IMR-90 (cell line): ENCODE data around the gene MRPL45. TPM values are rescaled to one million over a fixed set of nuclear protein-coding genes. Genes with fewer than 3 reads are reported as not detected.

Source experiments
- ATAC-seq: fragments of 200-7000 bp; cut with Tn5 transposase; 2 replicates; pipeline ENCODE4 v1.9.1; 2020; ENCODE audit warnings: low read depth, mild to moderate bottlenecking, moderate library complexity
- BruUV-seq: library from RNA; stranded (reverse); fragments of 400-500 nt; replicated peaks from 2 replicates; lab custom pipeline; 2021; lab: Mats Ljungman, UMichigan
- CTCF ChIA-PET: fragments of 300-600 bp; formaldehyde crosslinking; extraction: SDS; loops from one replicate; lab custom pipeline; 2021; ENCODE audit warnings: antibody characterized with exemption; lab: Yijun Ruan, JAX
- POLR2A ChIA-PET: fragments of 300-600 bp; sonication (Branson Sonifier 250); formaldehyde crosslinking; loops from one replicate; lab custom pipeline; 2022; ENCODE audit warnings: antibody characterized with exemption; ENCODE audit not compliant: unreplicated experiment; lab: Charles Lee
- DNase-seq: peaks from one replicate; pipeline ENCODE4 v3.0.0; 2013
- H2AFZ ChIP-seq: replicated peaks from 2 replicates; pipeline ENCODE3; 2013; ENCODE audit warnings: low read length, mild to moderate bottlenecking; ENCODE audit not compliant: poor library complexity
- H2AK5ac ChIP-seq: 2 replicates; pipeline ENCODE4 v1.6.1; 2013; ENCODE audit warnings: low read depth, low read length, inconsistent platforms
- H2AK9ac ChIP-seq: replicated peaks from 2 replicates; pipeline ENCODE3; 2013; ENCODE audit warnings: mild to moderate bottlenecking, low read depth, low read length, moderate library complexity; ENCODE audit not compliant: poor library complexity
- H2BK120ac ChIP-seq: 2 replicates; pipeline ENCODE4 v1.6.1; 2013; ENCODE audit warnings: low read depth, low read length, inconsistent platforms
- H2BK15ac ChIP-seq: 3 replicates; pipeline ENCODE4 v1.6.1; 2013; ENCODE audit warnings: low read depth, low read length, inconsistent platforms
- H2BK20ac ChIP-seq: 2 replicates; pipeline ENCODE4 v1.6.1; 2013; ENCODE audit warnings: low read depth, mild to moderate bottlenecking, inconsistent platforms, low read length, moderate library complexity
- H2BK5ac ChIP-seq: 2 replicates; pipeline ENCODE4 v1.6.1; 2013; ENCODE audit warnings: mild to moderate bottlenecking, low read depth, low read length, inconsistent platforms; ENCODE audit not compliant: poor library complexity, severe bottlenecking
- H3K14ac ChIP-seq: replicated peaks from 2 replicates; pipeline ENCODE4 v1.6.1; 2013; ENCODE audit warnings: low read depth, low read length, inconsistent platforms
- H3K18ac ChIP-seq: 2 replicates; pipeline ENCODE4 v1.6.1; 2013; ENCODE audit warnings: low read depth, low read length, control low read depth
- H3K23ac ChIP-seq: 2 replicates; pipeline ENCODE4 v1.6.1; 2013; ENCODE audit warnings: low read depth, low read length, inconsistent platforms
- H3K27ac ChIP-seq: 2 replicates; pipeline ENCODE4 v1.5.1; 2013; ENCODE audit warnings: mild to moderate bottlenecking, control low read depth, low read length; ENCODE audit not compliant: insufficient read depth
- H3K27me3 ChIP-seq: 2 replicates; pipeline ENCODE4 v1.6.1; 2013; ENCODE audit warnings: low read length; ENCODE audit not compliant: control insufficient read depth, insufficient read depth
- H3K36me3 ChIP-seq: 2 replicates; pipeline ENCODE4 v1.6.1; 2013; ENCODE audit warnings: low read length, mixed read lengths; ENCODE audit not compliant: control insufficient read depth, insufficient read depth
- H3K4ac ChIP-seq: 2 replicates; pipeline ENCODE4 v1.6.1; 2013; ENCODE audit warnings: low read depth, low read length, inconsistent platforms
- H3K4me1 ChIP-seq: 2 replicates; pipeline ENCODE4 v1.6.1; 2013; ENCODE audit warnings: low read length, mixed read lengths; ENCODE audit not compliant: control insufficient read depth, insufficient read depth
- H3K4me2 ChIP-seq: 2 replicates; pipeline ENCODE4 v1.6.1; 2013; ENCODE audit warnings: low read depth, mild to moderate bottlenecking, control low read depth, low read length, moderate library complexity
- H3K4me3 ChIP-seq: 2 replicates; pipeline ENCODE4 v1.5.1; 2013; ENCODE audit warnings: low read depth, mild to moderate bottlenecking, control low read depth, low read length, moderate library complexity; ENCODE audit not compliant: insufficient read depth
- H3K56ac ChIP-seq: 2 replicates; pipeline ENCODE4 v1.6.1; 2013; ENCODE audit warnings: low read length, inconsistent platforms; ENCODE audit not compliant: insufficient read depth; ENCODE audit errors: extremely low read depth
- H3K79me1 ChIP-seq, 2 experiments: 2 replicates each; pipeline ENCODE4 v1.6.1; 2013; ENCODE audit warnings: low read length in 2 of 2, inconsistent platforms in 1 of 2, low read depth in 1 of 2
- H3K9ac ChIP-seq: 2 replicates; pipeline ENCODE4 v1.6.1; 2013; ENCODE audit warnings: low read depth, low read length, control low read depth
- H3K9me1 ChIP-seq: 2 replicates; pipeline ENCODE4 v1.6.1; 2013; ENCODE audit warnings: low read length, inconsistent platforms; ENCODE audit not compliant: insufficient read depth
- H3K9me3 ChIP-seq: 2 replicates; pipeline ENCODE4 v1.6.1; 2013; ENCODE audit warnings: low read length; ENCODE audit not compliant: control insufficient read depth, insufficient read depth
- H4K20me1 ChIP-seq: 2 replicates; pipeline ENCODE4 v1.6.1; 2013; ENCODE audit warnings: low read length, inconsistent platforms; ENCODE audit not compliant: insufficient read depth
- H4K5ac ChIP-seq: 2 replicates; pipeline ENCODE4 v1.6.1; 2013; ENCODE audit warnings: mild to moderate bottlenecking, low read depth, low read length, control low read depth
- H4K8ac ChIP-seq, 2 experiments: 2 replicates each; pipeline ENCODE4 v1.6.1; 2013; ENCODE audit warnings: low read depth in 2 of 2, low read length in 2 of 2, control low read depth in 1 of 2, inconsistent platforms in 1 of 2
- H4K91ac ChIP-seq: 2 replicates; pipeline ENCODE4 v1.6.1; 2013; ENCODE audit warnings: low read depth, low read length, inconsistent platforms; ENCODE audit not compliant: insufficient read depth
- MAFK ChIP-seq: IDR thresholded peaks from 2 replicates; pipeline ENCODE4 v1.6.1; 2012; ENCODE audit warnings: low read depth, low read length, improper control_type of control experiment
- MAZ ChIP-seq: IDR thresholded peaks from 2 replicates; pipeline ENCODE4 v1.6.1; 2012; ENCODE audit warnings: low read depth, mild to moderate bottlenecking, low read length, improper control_type of control experiment, moderate library complexity, borderline replicate concordance
- MXI1 ChIP-seq: IDR thresholded peaks from 2 replicates; pipeline ENCODE4 v1.6.1; 2012; ENCODE audit warnings: low read depth, mild to moderate bottlenecking, low read length, moderate library complexity, borderline replicate concordance
- WGBS, 2 experiments: methylation state at CpG; one replicate each; pipeline versions ENCODE4 v1.1.5 to v1.1.7; 2013; ENCODE audit warnings: missing lambda C conversion rate in 2 of 2; ENCODE audit not compliant: insufficient read length in 1 of 2; ENCODE audit errors: extremely low coverage in 2 of 2; 5-methylcytosine and 5-hydroxymethylcytosine counted together
- dilution Hi-C: fragments of 300-500 bp; cut with HindIII; formaldehyde crosslinking; loops from one replicate; pipeline ENCODE4 v1.14.3; 2018; ENCODE audit warnings: low sequenced_read_pairs; ENCODE audit not compliant: unreplicated experiment
- in situ Hi-C: fragments of 300-500 bp; cut with MboI; formaldehyde crosslinking; loops from 3 replicates; pipeline ENCODE4 v1.14.3; 2019; ENCODE audit warnings: low sequenced_read_pairs, inconsistent platforms, mixed read lengths
- intact Hi-C: fragments of 100-400 bp; cut with micrococcal nuclease; formaldehyde crosslinking; loops from 2 replicates; pipeline ENCODE4 v1.10.0; 2022
- polyA plus RNA-seq, 3 experiments: library from polyadenylated mRNA; depleted of rRNA; stranded (reverse); fragments of >200 nt; gene quantifications; 2 replicates each; pipeline ENCODE4 v1.2.3, GENCODE V29; 2012; ENCODE audit warnings: low replicate concordance in 1 of 3
- total RNA-seq: library from RNA; depleted of rRNA; stranded (reverse); fragments of >200 nt; gene quantifications from 2 replicates; pipeline ENCODE4 v1.2.3, GENCODE V29; 2012

MRPL45 gene
- total and polyA plus RNA-seq, 2 of the 4 experiments (the other 2 are of a cell fraction) = 39.6 to 46.8 TPM

DNA sequence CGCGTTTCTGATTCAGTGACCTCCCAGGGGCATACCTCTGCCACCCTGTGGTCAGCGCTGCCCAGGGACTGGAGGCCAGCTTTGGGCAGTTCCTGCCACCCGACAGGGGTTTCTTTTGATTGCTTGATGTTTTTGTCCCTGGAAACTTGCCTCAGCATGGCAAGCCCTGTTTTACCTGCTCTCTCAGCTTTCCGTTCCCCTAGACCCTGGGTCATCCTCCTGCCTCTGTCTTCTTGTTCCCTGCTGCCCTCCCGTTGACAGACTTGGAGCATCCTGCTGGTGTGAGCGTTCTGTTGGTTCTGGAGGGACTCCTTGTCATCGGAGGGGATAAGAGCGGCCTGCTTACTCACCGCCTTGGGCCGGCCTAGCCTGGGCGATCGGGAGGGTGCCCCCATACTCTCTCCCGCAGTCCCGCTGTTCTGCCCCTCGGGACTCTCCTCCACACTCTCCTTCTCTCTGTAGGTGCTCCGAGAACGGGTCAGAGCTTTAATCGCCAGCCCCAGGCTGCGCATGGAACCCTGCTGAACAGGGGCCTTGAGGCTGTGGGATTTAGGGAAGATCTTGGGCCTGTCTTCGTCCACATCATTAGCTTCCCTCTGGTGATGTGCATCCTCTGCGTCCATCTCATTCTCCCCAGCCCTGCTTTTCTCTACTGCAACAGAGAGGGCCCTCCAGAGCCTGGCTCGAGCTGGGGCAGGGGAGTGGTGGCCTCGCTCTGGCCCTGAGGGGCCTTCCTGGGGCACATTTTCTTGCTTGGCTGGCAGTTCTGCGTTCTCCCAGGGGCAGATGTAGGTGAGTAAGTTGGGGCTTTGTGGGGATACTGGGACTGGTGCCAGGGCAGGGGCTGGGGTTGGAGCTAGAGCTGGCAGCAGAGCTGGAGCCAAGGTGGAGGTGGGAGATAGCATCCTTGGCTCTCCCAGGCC, 33.1 kb downstream of the MRPL45 start (continued):
- no peak for TF ChIP-seq MXI1

DNA sequence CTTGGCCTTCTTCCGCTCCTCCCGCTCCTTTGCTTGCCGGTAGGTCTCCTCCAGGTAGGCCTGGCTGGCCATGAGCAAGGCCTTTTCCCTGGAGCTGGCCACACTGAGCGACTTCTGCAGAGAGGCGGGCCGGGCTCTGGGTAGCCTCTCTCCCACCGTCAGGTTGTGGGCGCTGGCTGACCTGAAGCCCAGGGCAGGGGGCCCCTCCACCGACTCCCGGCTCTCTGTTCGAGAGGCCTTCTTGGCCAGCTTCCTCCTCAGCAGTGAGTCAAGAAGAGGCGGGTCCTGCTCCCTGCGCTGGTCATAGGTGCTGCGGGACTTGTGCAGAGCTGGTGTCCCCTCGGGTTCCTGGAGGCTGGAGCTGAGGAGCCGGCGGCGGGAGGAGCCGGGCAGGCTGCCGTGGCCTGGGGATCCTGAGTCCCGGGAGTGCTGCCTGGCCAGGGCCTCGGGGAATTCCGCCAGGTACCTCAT, 34.0 kb downstream of the MRPL45 start:
- intact Hi-C loops = no loop called here
- H3K27me3 ChIP-seq = peaks cover 64% of the 10 kb centered on the region
- ATAC-seq (no peak), DNase-seq (no peak)
- in situ Hi-C loops = no loop called here
- no peak overlapping the region for H2AK9ac ChIP-seq
- no peak overlapping the region for H3K27ac ChIP-seq
- H3K79me1 ChIP-seq = no peaks in the 10 kb centered on the region
- H2BK120ac ChIP-seq = no peak overlapping the region
- no peak overlapping the region for H3K9ac ChIP-seq
- no peaks in the 10 kb centered on the region; the same call in 1 of the 2 replicates for H4K20me1 ChIP-seq
- H2BK5ac ChIP-seq = no peak overlapping the region
- no peak overlapping the region for H3K4me2 ChIP-seq
- no peak overlapping the region for H2BK15ac ChIP-seq
- no peaks in the 10 kb centered on the region for H3K9me3 ChIP-seq
- H3K18ac ChIP-seq = no peak overlapping the region
- H3K14ac ChIP-seq = no peak overlapping the region
- ChIA-PET POLR2A (no interaction called here), CTCF (no interaction called here)
- H3K36me3 ChIP-seq = no peaks in the 10 kb centered on the region
- H4K91ac ChIP-seq = no peak overlapping the region
- BruUV-seq = no TSS peak
- no peak overlapping the region for H3K4ac ChIP-seq
- WGBS, 2 experiments = 89% methylated on average over 4 of the region's 23 CpGs; no CpG with 5 or more reads in 1 of the 2 experiments
- 0 out of 2 replicates have a peak, but pooled peaks cover under 1% of the 10 kb centered on the region for H3K9me1 ChIP-seq
- no peak overlapping the region for H2BK20ac ChIP-seq
- H4K8ac ChIP-seq = no peak overlapping the region
- H2AK5ac ChIP-seq = no peak overlapping the region
- H3K56ac ChIP-seq = no peak overlapping the region
- no peaks in the 10 kb centered on the region for H3K4me1 ChIP-seq
- H3K23ac ChIP-seq = no peak overlapping the region
- no peak overlapping the region for H3K4me3 ChIP-seq
- H2AFZ ChIP-seq = no peak overlapping the region
- TF ChIP-seq MXI1 (no peak), MAFK (no peak), MAZ (no peak)
- dilution Hi-C loops = no loop called here
- H4K5ac ChIP-seq = no peak overlapping the region
